Activated effector memory CD4-positive, alpha-beta T cell treated with anti-CD3 and anti-CD28 coated beads, Interleukin-2, amount 50 U/mL, for 16 hours (primary cell): Measurements from ENCODE around the gene UPF3A.
"Not testable (repeated sequence)": the region's sequence is repeated elsewhere in the genome, so short reads cannot be mapped to it uniquely, and the experiment has no call there.

Experiments
- DNase-seq: peaks from one replicate; pipeline ENCODE4 v3.0.0-alpha.2; 2020

The UPF3A gene

GRCh38 chr13:114309806-114310410, 28.5 kb downstream of the UPF3A start:
- peak; percentile 39 for DNase-seq

GRCh38 chr13:114310956-114311355, 29.6 kb downstream of the UPF3A start:
- no peak for DNase-seq

- DNase-seq, result no peak
Observed at GRCh38 chr13:114311387-114311786, 30.0 kb downstream of the UPF3A start.

- DNase-seq, result no peak
Observed at GRCh38 chr13:114311908-114312307, 30.5 kb downstream of the UPF3A start.

GRCh38 chr13:114313061-114313860, 31.9 kb downstream of the UPF3A start:
- DNase-seq, result peak; percentile 65

- peak; percentile 97 for DNase-seq
Observed at GRCh38 chr13:114314074-114314912, 32.9 kb downstream of the UPF3A start, which contains the start of gene CHAMP1. TSS of gene CHAMP1 (plus strand) at chr13:114314503. CDS start at chr13:114323843, 9,340 bp downstream.

- DNase-seq, result no peak
Observed at GRCh38 chr13:114315074-114315785, 33.8 kb downstream of the UPF3A start.

GRCh38 chr13:114318624-114319023, 37.2 kb downstream of the UPF3A start:
- DNase-seq, result no peak

GRCh38 chr13:114319441-114319913, 38.1 kb downstream of the UPF3A start:
- no peak for DNase-seq

GRCh38 chr13:114320065-114320464, 38.7 kb downstream of the UPF3A start:
- no peak for DNase-seq

GRCh38 chr13:114321256-114321655, 39.9 kb downstream of the UPF3A start:
- no peak for DNase-seq

- no peak for DNase-seq
Observed at GRCh38 chr13:114323349-114323748, 41.9 kb downstream of the UPF3A start.

- no peak for DNase-seq
Observed at GRCh38 chr13:114324334-114324733, 42.9 kb downstream of the UPF3A start.

GRCh38 chr13:114325729-114326128, 44.3 kb downstream of the UPF3A start:
- DNase-seq, result no peak

- DNase-seq, result no peak
Observed at GRCh38 chr13:114328034-114328433, 46.6 kb downstream of the UPF3A start.

GRCh38 chr13:114328595-114328994, 47.2 kb downstream of the UPF3A start:
- no peak for DNase-seq

GRCh38 chr13:114330086-114330485, 48.7 kb downstream of the UPF3A start:
- no peak for DNase-seq

GRCh38 chr13:114333881-114334280, 52.5 kb downstream of the UPF3A start:
- not testable (repeated sequence) for DNase-seq

- no peak for DNase-seq
Observed at GRCh38 chr13:114334305-114335053, 53.1 kb downstream of the UPF3A start.

GRCh38 chr13:114336457-114336856, 55.1 kb downstream of the UPF3A start:
- not testable (repeated sequence) for DNase-seq

- DNase-seq, result no peak
Observed at GRCh38 chr13:114338959-114339358, 57.6 kb downstream of the UPF3A start.
